SK-N-SH treated with all-trans-retinoic acid at 6 μM for 48 hours (cell line): ENCODE data around the gene SCARF2.
"Not testable (repeated sequence)": the region's sequence is repeated elsewhere in the genome, so short reads cannot be mapped to it uniquely, and the experiment has no call there.

Source experiments
- ARNTL ChIP-seq: fragments of 450-650 bp; formaldehyde crosslinking; IDR thresholded peaks from 2 replicates; pipeline ENCODE4 v1.5.0; 2020; ENCODE audit warnings: low read depth, mild to moderate bottlenecking, moderate library complexity, borderline replicate concordance
- CREB5 ChIP-seq: fragments of 250-450 bp; sonication (Bioruptor Pico); IDR thresholded peaks from 2 replicates; pipeline ENCODE4 v1.5.1; 2020; ENCODE audit warnings: low read depth, mild to moderate bottlenecking, moderate library complexity
- CSDC2 ChIP-seq: fragments of 250-450 bp; sonication (Bioruptor Pico); IDR thresholded peaks from 2 replicates; pipeline ENCODE4 v1.5.0; 2020; ENCODE audit warnings: mild to moderate bottlenecking, moderate library complexity
- GLIS3 ChIP-seq: fragments of 250-450 bp; sonication (Bioruptor Pico); IDR thresholded peaks from 2 replicates; pipeline ENCODE4 v1.5.0; 2020; ENCODE audit warnings: mild to moderate bottlenecking, moderate library complexity
- ISL1 ChIP-seq: fragments of 250-450 bp; sonication (Bioruptor Pico); IDR thresholded peaks from 2 replicates; pipeline ENCODE4 v2.1.2; 2022; ENCODE audit warnings: mild to moderate bottlenecking, moderate library complexity
- PATZ1 ChIP-seq: fragments of 250-450 bp; sonication (Bioruptor Pico); IDR thresholded peaks from 2 replicates; pipeline ENCODE4 v1.8.0; 2020; ENCODE audit warnings: mild to moderate bottlenecking, moderate library complexity, borderline replicate concordance
- PPARA ChIP-seq: fragments of 250-450 bp; sonication (Bioruptor Pico); IDR thresholded peaks from 2 replicates; pipeline ENCODE4 v1.5.0; 2020; ENCODE audit warnings: mild to moderate bottlenecking, borderline replicate concordance
- RARB ChIP-seq: fragments of 250-450 bp; sonication (Bioruptor Pico); IDR thresholded peaks from 2 replicates; pipeline ENCODE4 v1.8.0; 2021; ENCODE audit warnings: mild to moderate bottlenecking, moderate library complexity
- SNAI2 ChIP-seq: fragments of 250-450 bp; sonication (Bioruptor Pico); IDR thresholded peaks from 2 replicates; pipeline ENCODE4 v1.5.0; 2020; ENCODE audit warnings: mild to moderate bottlenecking, moderate library complexity
- TCF4 ChIP-seq: fragments of 250-450 bp; sonication (Bioruptor Pico); IDR thresholded peaks from 2 replicates; pipeline ENCODE4 v1.8.0; 2021; ENCODE audit warnings: mild to moderate bottlenecking, moderate library complexity, borderline replicate concordance
- TOX ChIP-seq: fragments of 250-450 bp; sonication (Bioruptor Pico); IDR thresholded peaks from 2 replicates; pipeline ENCODE4 v1.8.0; 2021; ENCODE audit warnings: mild to moderate bottlenecking, moderate library complexity, borderline replicate concordance
- ZFP3 ChIP-seq: fragments of 250-450 bp; sonication (Bioruptor Pico); IDR thresholded peaks from 2 replicates; pipeline ENCODE4 v1.5.0; 2020; ENCODE audit warnings: mild to moderate bottlenecking, moderate library complexity
- ZFP30 ChIP-seq: fragments of 450-650 bp; formaldehyde crosslinking; IDR thresholded peaks from 2 replicates; pipeline ENCODE4 v1.5.0; 2022; ENCODE audit warnings: mild to moderate bottlenecking, moderate library complexity

- not testable (repeated sequence) for TF ChIP-seq GLIS3; PATZ1; CREB5 (CRISPR knock-in tag); ZFP30 (CRISPR knock-in tag); ARNTL (CRISPR knock-in tag); ZFP3 (CRISPR knock-in tag); PPARA (CRISPR knock-in tag); TCF4; SNAI2 (CRISPR knock-in tag); RARB (CRISPR knock-in tag); CSDC2 (CRISPR knock-in tag); ISL1 (CRISPR knock-in tag); TOX (CRISPR knock-in tag)
These were observed 61.3 kb downstream of the SCARF2 start for GRCh38 chr22:20376281-20376680.
